K562 (cell line): ENCODE results near the gene ACTL6A. TPM values are rescaled to one million over a fixed set of nuclear protein-coding genes. Genes with fewer than 3 reads are reported as not detected.
A peak's percentile ranks its signal among the peaks of the same experiment; 100 is the strongest.

Source experiments
- ATF1 ChIP-seq, 2 experiments: fragments of 450-650 bp in 1 of 2; IDR thresholded peaks; 2 replicates each; pipeline ENCODE4 v1.6.1; 2016; ENCODE audit warnings: missing compliant biosample characterization in 1 of 2, missing genetic modification characterization in 1 of 2
- E2F5 ChIP-seq: sonication (generic); formaldehyde crosslinking; IDR thresholded peaks from 2 replicates; pipeline ENCODE4 v1.8.0; 2022; ENCODE audit warnings: mild to moderate bottlenecking, missing genetic modification reagents
- HSF4 ChIP-seq: fragments of 250-450 bp; sonication (Bioruptor Pico); IDR thresholded peaks from 2 replicates; pipeline ENCODE4 v2.1.2; 2022; ENCODE audit warnings: mild to moderate bottlenecking, moderate library complexity, borderline replicate concordance
- MAFK ChIP-seq: IDR thresholded peaks from 2 replicates; pipeline ENCODE4 v1.6.1; 2011; ENCODE audit warnings: low read length, improper control_type of control experiment
- NFIX ChIP-seq: fragments of 250-450 bp; sonication (Bioruptor Pico); IDR thresholded peaks from 2 replicates; pipeline ENCODE4 v1.4.0; 2020; ENCODE audit warnings: low read depth, mild to moderate bottlenecking, moderate library complexity
- PHF20 ChIP-seq: fragments of 450-650 bp; IDR thresholded peaks from 2 replicates; pipeline ENCODE4 v1.6.1; 2018; ENCODE audit not compliant: partially characterized antibody
- POLR2G ChIP-seq: fragments of 200-400 bp; formaldehyde crosslinking; IDR thresholded peaks from 2 replicates; pipeline ENCODE4 v1.6.1; 2017; ENCODE audit warnings: low read depth, mild to moderate bottlenecking, antibody characterized with exemption, low read length, moderate library complexity
- RBM25 ChIP-seq: fragments of 200-400 bp; formaldehyde crosslinking; IDR thresholded peaks from 2 replicates; pipeline ENCODE4 v1.6.1; 2018; ENCODE audit warnings: low read length, low read depth, moderate library complexity; ENCODE audit not compliant: severe bottlenecking
- RNF219 ChIP-seq: fragments of 250-450 bp; sonication (Bioruptor Pico); IDR thresholded peaks from 2 replicates; pipeline ENCODE4 v1.5.0; 2022; ENCODE audit warnings: mild to moderate bottlenecking
- ZEB2 ChIP-seq: fragments of 450-650 bp; IDR thresholded peaks from 2 replicates; pipeline ENCODE4 v1.6.1; 2016
- ZNF407 ChIP-seq: fragments of 450-650 bp; IDR thresholded peaks from 2 replicates; pipeline ENCODE4 v1.6.1; 2016; ENCODE audit warnings: low read depth
- ZNF445 ChIP-seq: fragments of 250-450 bp; sonication (Bioruptor Pico); IDR thresholded peaks from 2 replicates; pipeline ENCODE4 v1.4.0; 2020; ENCODE audit warnings: low read depth, mild to moderate bottlenecking, moderate library complexity
- polyA plus RNA-seq, 8 experiments: library from polyadenylated mRNA; depleted of rRNA in 4 of 8; stranded (reverse) in 5 of 8; unstranded in 3 of 8; fragments of >200 nt; fragmentation: Nextera tagmentation in 2 of 8; fragmentation: Illumina TruSeq in 1 of 8; extraction: Ambion mirVana in 2 of 8; extraction: Trizol in 1 of 8; gene quantifications; 2 replicates each; pipeline versions ENCODE4 v1.2.1 to v1.2.3, GENCODE V29; 2011 to 2014; ENCODE audit warnings: inconsistent platforms in 1 of 8, missing spikeins in 1 of 8
- total RNA-seq, 7 experiments: library from RNA; depleted of rRNA in 6 of 7; stranded (reverse); fragments of >200 nt in 6 of 7; fragmentation: Illumina TruSeq in 2 of 7; extraction: Trizol in 2 of 7; gene quantifications; 2 replicates each; pipeline versions ENCODE4 v1.2.1 to v1.2.3, GENCODE V29; 2011 to 2021; ENCODE audit warnings: low replicate concordance in 1 of 7
- TF ChIP-seq, protein P1 (sequence below): fragments of 450-650 bp; IDR thresholded peaks from 2 replicates; pipeline ENCODE4 v1.7.1; 2018; ENCODE audit warnings: mild to moderate bottlenecking, low read depth; ENCODE audit not compliant: partially characterized antibody

ACTL6A gene
- total and polyA plus RNA-seq, 9 of the 15 experiments (the other 6 are each of a cell fraction or from before 2014, with no cell fraction given): 107 to 243 (median 157) TPM

- TF ChIP-seq ZNF407: peak; percentile 87
- no peak for TF ChIP-seq RNF219 (CRISPR knock-in tag)
- TF ChIP-seq E2F5 (CRISPR knock-in tag): peak; percentile 12; the same call in 1 of the 2 replicates
- peak; percentile 52 for TF ChIP-seq MAFK
- TF ChIP-seq NFIX (CRISPR knock-in tag): no peak
- TF ChIP-seq ATF1 (CRISPR knock-in tag; IDR thresholded peaks at IDR 0.05): no peak
- peak; percentile 97 for TF ChIP-seq ATF1 (tag; IDR thresholded peaks at IDR 0.05)
- 0 out of 2 replicates have a peak, but pooled peaks have one; percentile 9 for TF ChIP-seq HSF4 (CRISPR knock-in tag)
- no peak for TF ChIP-seq ZEB2
- no peak for TF ChIP-seq RBM25
- TF ChIP-seq, protein P1, sequence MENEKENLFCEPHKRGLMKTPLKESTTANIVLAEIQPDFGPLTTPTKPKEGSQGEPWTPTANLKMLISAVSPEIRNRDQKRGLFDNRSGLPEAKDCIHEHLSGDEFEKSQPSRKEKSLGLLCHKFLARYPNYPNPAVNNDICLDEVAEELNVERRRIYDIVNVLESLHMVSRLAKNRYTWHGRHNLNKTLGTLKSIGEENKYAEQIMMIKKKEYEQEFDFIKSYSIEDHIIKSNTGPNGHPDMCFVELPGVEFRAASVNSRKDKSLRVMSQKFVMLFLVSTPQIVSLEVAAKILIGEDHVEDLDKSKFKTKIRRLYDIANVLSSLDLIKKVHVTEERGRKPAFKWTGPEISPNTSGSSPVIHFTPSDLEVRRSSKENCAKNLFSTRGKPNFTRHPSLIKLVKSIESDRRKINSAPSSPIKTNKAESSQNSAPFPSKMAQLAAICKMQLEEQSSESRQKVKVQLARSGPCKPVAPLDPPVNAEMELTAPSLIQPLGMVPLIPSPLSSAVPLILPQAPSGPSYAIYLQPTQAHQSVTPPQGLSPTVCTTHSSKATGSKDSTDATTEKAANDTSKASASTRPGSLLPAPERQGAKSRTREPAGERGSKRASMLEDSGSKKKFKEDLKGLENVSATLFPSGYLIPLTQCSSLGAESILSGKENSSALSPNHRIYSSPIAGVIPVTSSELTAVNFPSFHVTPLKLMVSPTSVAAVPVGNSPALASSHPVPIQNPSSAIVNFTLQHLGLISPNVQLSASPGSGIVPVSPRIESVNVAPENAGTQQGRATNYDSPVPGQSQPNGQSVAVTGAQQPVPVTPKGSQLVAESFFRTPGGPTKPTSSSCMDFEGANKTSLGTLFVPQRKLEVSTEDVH: peak; percentile 90
- TF ChIP-seq POLR2G: peak; percentile 95
- no peak for TF ChIP-seq ZNF445 (CRISPR knock-in tag)
- TF ChIP-seq PHF20: peak; percentile 83
Measured at GRCh38 chr3:179604321-179605078, 41.8 kb downstream of the ACTL6A start, which contains the start of the genes MRPL47 and NDUFB5 (continued).
